HG03066 (cell line): ENCODE measurements around the gene SMG9.

Source experiments
- ATAC-seq: cut with Tn5 transposase; IDR thresholded peaks from one replicate; pipeline ENCODE4 v1.9.1; 2021; ENCODE audit warnings: low read depth; ENCODE audit not compliant: unreplicated experiment

Gene SMG9

GRCh38 chr19:43726736-43727592 is 27.8 kb downstream of the SMG9 start:
- no peak for ATAC-seq

DNA sequence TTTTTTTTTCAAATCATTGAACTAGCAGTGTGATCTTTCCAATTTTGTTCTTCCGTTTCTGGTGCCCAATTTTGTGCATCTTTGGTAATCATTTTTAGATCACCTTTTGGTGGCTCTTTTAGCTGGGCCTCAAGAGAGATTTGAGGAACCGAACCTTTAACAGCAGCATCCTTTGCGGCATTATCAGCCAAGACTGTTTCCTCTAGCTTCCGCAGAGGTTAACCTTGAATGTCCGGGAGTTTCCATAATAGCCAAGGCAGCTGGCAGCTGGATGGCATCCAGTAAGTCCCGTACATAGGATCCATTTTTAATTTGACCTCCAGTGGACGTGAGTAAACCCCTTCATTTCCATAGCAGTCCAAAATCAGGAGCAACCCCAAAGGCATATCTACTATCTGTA is 29.3 kb downstream of the SMG9 start:
- no peak for ATAC-seq

DNA sequence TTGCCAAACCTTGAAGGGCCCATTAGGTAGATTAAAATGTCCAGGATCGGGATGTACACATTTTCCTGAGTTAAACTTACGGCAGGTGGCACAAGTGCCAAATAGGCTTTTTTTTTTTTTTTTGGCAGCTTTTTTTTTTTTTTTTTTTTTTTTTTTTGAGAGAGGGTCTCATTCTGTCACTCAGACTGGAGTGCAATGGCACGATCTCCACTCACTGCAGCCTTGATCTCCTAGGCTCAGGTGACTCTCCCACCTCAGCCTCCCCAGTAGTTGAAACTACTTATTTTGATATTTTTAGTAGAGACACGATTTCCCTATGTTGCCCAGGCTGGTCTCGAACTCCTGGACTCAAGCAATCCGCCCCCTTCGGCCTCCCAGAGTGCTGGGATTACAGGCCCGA is 29.9 kb downstream of the SMG9 start:
- ATAC-seq: no peak

GRCh38 chr19:43723588-43723987 is 31.2 kb downstream of the SMG9 start:
- ATAC-seq: no peak

DNA sequence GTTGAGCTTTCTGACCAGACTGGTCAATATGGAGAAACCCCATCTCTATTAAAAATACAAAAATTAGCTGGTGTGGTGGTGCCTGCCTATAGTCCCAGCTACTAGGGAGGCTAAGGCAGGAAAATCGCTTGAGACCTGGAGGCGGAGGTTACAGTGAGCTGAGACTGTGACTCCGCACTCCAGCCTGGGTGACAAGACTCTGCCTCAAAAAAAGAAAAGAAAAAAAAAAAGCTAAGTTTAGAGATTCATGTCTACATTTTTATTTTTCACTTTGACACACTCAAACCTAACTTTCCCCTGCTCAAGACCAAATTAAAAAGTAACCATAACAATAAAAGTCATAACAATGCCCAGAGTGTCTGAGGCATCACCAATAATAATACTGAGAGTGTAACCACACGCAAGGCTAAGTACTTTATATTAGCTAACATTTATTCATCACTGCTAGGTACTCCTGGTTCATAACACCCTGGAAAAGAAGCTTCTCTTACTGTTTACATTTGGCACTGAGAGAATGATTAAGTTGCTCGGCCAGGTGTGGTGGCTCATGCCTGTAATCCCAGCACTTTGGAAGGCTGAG is 33.2 kb downstream of the SMG9 start:
- ATAC-seq: no peak

DNA sequence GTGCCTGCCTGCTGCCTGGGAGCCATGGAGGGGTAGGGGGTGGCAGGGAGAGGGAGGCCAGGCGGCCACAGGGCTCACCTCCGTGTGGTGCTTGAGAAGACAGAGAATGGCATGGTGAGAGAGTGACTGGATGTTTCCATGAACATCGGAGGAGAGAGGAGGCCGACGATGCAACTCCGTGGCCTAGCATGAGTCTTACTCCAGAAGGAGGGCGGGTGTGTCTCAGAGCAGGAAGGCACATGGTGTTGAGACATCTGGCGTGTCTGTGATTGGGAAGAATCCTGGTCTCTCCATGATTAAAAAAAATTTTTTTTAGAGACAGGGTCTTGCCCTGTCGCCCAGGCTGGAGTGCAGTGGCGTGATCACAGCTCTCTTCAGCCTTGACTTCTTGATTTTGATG is 33.8 kb downstream of the SMG9 start:
- no peak for ATAC-seq

- ATAC-seq: no peak
These were observed 34.8 kb downstream of the SMG9 start for GRCh38 chr19:43719918-43720317.

DNA sequence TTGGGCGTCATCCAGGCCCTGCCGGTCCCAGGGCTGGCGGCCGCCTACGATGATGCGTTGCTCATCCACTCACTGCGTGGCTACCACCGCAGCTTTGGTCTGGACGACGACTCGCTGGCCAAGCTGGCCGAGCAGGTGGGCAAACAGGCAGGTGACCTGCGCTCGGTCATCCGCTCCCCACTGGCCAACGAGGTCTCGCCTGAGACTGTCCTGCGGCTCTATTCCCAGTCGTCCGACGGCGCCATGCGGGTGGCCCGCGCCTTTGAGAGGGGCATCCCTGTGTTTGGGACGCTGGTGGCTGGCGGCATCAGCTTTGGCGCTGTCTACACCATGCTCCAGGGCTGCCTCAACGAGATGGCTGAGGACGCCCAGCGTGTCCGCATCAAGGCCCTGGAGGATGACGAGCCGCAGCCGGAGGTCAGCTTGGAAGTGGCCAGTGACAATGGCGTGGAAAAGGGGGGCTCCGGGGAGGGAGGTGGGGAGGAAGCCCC is 35.3 kb downstream of the SMG9 start:
- ATAC-seq: no peak

DNA sequence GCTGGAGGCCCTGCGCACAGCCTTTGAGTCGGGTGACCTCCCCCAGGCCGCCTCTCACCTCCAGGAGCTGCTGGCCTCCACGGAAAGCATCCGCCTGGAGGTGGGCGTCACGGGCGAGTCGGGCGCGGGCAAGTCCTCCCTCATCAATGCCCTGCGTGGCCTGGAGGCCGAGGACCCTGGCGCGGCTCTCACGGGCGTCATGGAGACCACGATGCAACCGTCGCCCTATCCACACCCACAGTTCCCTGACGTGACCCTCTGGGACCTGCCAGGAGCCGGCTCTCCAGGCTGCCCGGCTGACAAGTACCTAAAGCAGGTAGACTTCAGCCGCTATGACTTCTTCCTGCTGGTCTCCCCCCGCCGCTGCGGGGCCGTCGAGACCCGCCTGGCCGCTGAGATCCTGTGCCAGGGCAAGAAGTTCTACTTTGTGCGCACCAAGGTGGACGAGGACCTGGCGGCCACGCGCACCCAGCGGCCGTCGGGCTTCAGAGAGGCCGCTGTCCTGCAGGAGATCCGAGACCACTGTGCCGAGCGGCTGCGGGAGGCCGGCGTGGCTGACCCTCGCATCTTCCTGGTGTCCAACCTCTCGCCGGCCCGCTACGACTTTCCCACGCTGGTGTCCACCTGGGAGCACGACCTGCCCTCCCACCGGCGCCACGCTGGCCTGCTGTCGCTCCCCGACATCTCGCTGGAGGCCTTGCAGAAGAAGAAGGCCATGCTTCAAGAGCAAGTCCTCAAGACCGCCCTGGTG is 36.0 kb downstream of the SMG9 start:
- ATAC-seq: no peak

DNA sequence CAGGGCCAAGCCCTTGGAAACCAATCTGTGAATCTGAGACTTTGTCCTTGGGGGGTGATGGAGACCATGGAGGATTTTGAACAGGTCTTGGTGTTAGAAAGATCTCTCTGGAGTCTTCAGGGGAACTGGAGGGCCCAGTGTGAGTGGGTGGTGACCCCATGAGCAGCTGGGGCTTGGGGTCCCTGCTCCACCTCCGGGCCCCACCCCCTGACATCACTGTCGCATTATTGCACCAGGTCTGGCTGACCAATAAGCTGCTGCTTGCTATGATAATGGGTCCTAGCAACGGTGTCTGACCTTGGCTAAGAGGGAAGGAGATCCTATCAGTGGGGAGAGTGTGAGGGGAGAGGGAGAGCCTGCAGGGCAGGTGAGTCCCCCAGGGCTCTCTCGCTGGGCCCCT is 39.0 kb downstream of the SMG9 start, which contains the start of gene IRGC:
TSS of gene IRGC (plus strand) at position 301 of the 400 bp plus-strand sequence. CDS start 2,483 bp downstream, outside the sequence.
- ATAC-seq: no peak

DNA sequence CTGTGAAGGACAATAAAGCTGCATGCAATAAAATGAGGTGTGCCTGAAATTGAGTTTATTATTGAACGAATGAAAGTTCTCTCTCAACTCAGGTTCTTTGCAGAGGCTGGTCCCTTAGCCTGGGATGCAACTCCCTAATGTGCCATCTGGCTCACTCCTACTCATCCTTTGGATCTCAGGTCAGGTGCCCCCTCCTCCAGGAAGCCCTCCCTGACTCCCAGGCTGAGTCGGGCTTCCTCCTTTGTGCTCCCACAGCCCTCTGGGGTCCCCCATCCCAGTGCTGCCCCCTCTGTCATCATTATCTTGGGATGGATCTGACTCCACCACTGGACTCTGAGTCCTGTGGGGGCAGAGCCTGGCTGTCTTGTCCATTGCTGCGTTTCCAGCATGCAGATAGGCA is 41.6 kb downstream of the SMG9 start:
- no peak for ATAC-seq

- ATAC-seq: no peak
These were observed 42.9 kb downstream of the SMG9 start for GRCh38 chr19:43711751-43712355.

- ATAC-seq: no peak
These were observed 46.0 kb downstream of the SMG9 start for GRCh38 chr19:43708716-43709115.

GRCh38 chr19:43707158-43707712 is 47.5 kb downstream of the SMG9 start:
- no peak for ATAC-seq

- no peak for ATAC-seq
These were observed 49.0 kb downstream of the SMG9 start for GRCh38 chr19:43705729-43706128.

GRCh38 chr19:43704002-43704705 is 50.6 kb downstream of the SMG9 start:
- ATAC-seq: no peak

DNA sequence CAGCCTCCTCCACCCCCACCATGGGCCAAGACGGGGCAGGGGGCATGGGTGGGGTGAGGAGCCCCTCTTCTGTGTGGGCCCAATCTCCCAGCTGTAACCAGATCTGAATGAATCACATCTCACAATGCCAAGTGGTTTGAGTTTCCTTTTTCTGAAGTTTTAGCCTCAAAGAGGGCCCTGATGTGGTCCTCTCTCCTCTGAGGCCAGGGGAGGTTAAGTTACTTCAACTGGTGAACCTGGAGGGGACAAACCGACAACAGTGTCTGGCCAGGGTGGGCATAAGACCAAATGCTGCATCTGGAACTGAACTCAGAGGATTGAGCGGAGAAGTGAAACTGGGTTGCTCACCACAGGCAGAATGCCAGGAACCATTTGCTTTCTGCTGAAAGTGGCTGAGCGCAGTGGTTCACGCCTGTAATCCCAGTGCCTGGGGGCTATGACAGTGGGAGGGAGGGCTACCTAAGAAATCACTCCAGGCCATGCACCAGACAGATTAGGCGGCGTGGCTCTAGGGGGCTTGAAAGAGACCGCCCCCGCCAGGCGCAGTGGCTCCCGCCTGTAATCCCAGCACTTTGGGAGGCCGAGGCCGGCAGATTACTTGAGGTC is 54.3 kb downstream of the SMG9 start:
- no peak for ATAC-seq

DNA sequence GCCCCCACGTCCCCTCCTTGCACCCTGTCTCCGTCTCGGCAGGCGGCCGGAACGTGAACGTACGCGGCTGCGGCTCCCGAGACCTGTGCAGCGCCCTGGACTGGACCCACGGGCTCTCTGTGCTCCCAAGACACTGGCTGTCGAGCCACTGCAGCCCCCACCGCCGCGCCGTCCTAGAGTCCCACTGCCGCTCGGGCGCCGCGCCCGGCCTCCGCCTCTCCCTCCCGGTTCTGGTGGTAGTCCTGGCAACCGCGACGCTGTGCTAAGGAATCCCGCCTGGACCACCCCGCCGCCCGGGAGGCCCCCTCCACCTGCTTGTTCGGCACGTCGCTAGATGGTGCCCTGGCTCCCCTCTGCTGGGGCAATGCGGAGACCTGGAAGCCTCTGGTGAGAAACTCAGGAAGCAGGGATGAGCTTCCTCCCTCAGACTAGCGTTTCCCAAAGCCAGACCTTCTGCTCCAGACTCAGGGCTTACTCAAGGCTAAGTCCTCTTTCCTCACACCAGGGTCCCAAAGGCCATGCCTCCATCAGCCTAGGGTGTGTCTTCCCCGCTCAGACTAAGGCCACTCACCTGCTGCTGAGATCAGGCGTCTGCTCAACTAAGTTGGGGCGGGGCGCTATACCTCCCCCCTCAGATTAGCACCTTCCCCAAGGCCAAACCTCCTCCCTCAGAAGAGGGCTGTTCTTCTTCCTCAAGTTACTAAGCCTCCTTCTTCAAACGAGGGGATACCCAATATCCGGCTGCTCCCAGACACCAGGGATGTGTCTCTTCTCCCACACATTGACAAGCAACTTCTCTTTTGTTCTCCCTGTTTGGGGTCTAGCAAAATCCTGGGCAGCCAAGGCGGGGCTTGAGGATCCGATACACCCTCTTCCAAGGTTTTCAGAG is 55.0 kb downstream of the SMG9 start:
- no peak for ATAC-seq

- no peak for ATAC-seq
These were observed 57.5 kb downstream of the SMG9 start for GRCh38 chr19:43697295-43697694.
